SK-N-SH (cell line): ENCODE measurements around the gene ABCB9. TPM values are rescaled to one million over a fixed set of nuclear protein-coding genes. Genes with fewer than 3 reads are reported as not detected.
A peak's percentile ranks its signal among the peaks of the same experiment; 100 is the strongest.

Source experiments
- CTCF ChIA-PET: fragments of 300-600, 350-600 bp; formaldehyde crosslinking; extraction: SDS; loops from one replicate; lab custom pipeline; 2021; lab: Yijun Ruan, JAX
- POLR2A ChIA-PET: fragments of 350-600 bp; sonication (Branson Sonifier 250); formaldehyde crosslinking; extraction: SDS; loops from one replicate; lab custom pipeline; 2020; ENCODE audit warnings: antibody characterized with exemption, inconsistent platforms; lab: Yijun Ruan, JAX
- DNase-seq: peaks from one replicate; pipeline ENCODE4 v3.0.0; 2012
- H2AFZ ChIP-seq: fragments of 200-600 bp; sonication (generic); 2 replicates; pipeline ENCODE4 v1.8.1; 2016; ENCODE audit warnings: antibody characterized with exemption, mild to moderate bottlenecking, low read depth
- H3F3A ChIP-seq: fragments of 200-600 bp; sonication (generic); replicated peaks from 2 replicates; pipeline ENCODE3; 2016; ENCODE audit warnings: antibody characterized with exemption, mild to moderate bottlenecking; ENCODE audit not compliant: insufficient read depth
- H3K27ac ChIP-seq, 2 experiments: fragments of 200-500 bp in 1 of 2; fragments of 200-600 bp in 1 of 2; sonication (Bioruptor generic) in 1 of 2; sonication (generic), shearing (Covaris generic) in 1 of 2; 2 replicates each; pipeline versions ENCODE4 v1.5.1 to v1.6.1; 2014 to 2016; ENCODE audit warnings: low read depth in 2 of 2, inconsistent platforms in 1 of 2, low read length in 1 of 2, mild to moderate bottlenecking in 1 of 2, mixed read lengths in 1 of 2
- H3K27me3 ChIP-seq: fragments of 200-600 bp; sonication (generic), shearing (Covaris generic); 2 replicates; pipeline ENCODE4 v1.6.1; 2016; ENCODE audit warnings: mixed run types; ENCODE audit not compliant: insufficient read depth
- H3K36me3 ChIP-seq, 2 experiments: fragments of 200-500 bp in 1 of 2; fragments of 200-600 bp in 1 of 2; sonication (Bioruptor generic) in 1 of 2; sonication (generic) in 1 of 2; replicated peaks in 1 of 2; 2 replicates each; pipeline versions ENCODE3 to v1.5.1; 2014 to 2016; ENCODE audit warnings: low read length in 1 of 2, mild to moderate bottlenecking in 1 of 2; ENCODE audit not compliant: insufficient read depth in 2 of 2, control insufficient read depth in 1 of 2
- H3K4me1 ChIP-seq, 2 experiments: fragments of 200-500 bp in 1 of 2; fragments of 200-600 bp in 1 of 2; sonication (Bioruptor generic) in 1 of 2; sonication (generic), shearing (Covaris generic) in 1 of 2; 2 replicates each; pipeline versions ENCODE4 v1.5.1 to v1.6.1; 2014 to 2016; ENCODE audit warnings: low read depth in 1 of 2, low read length in 1 of 2, mixed run types in 1 of 2; ENCODE audit not compliant: insufficient read depth in 2 of 2, control insufficient read depth in 1 of 2
- H3K4me2 ChIP-seq: fragments of 200-600 bp; sonication (generic), shearing (Covaris generic); 2 replicates; pipeline ENCODE4 v1.6.1; 2017; ENCODE audit warnings: mixed run types
- H3K4me3 ChIP-seq, 2 experiments: fragments of 200-500 bp in 1 of 2; fragments of 200-600 bp in 1 of 2; sonication (Bioruptor generic) in 1 of 2; sonication (generic), shearing (Covaris generic) in 1 of 2; 2 replicates each; pipeline versions ENCODE4 v1.5.1 to v1.8.1; 2014 to 2016; ENCODE audit warnings: low read depth in 2 of 2, inconsistent platforms in 1 of 2, low read length in 1 of 2, mild to moderate bottlenecking in 1 of 2, mixed read lengths in 1 of 2, moderate library complexity in 1 of 2
- H3K79me2 ChIP-seq: fragments of 200-600 bp; sonication (generic); 2 replicates; pipeline ENCODE4 v1.8.1; 2017; ENCODE audit warnings: mild to moderate bottlenecking; ENCODE audit not compliant: insufficient read depth
- H3K9ac ChIP-seq: fragments of 200-600 bp; sonication (generic); 2 replicates; pipeline ENCODE4 v1.6.1; 2017; ENCODE audit warnings: mixed run types
- H3K9me2 ChIP-seq: fragments of 200-600 bp; sonication (generic); 2 replicates; pipeline ENCODE4 v1.6.1; 2017; ENCODE audit warnings: mixed run types
- H3K9me3 ChIP-seq: fragments of 200-600 bp; sonication (generic); 2 replicates; pipeline ENCODE4 v1.6.1; 2017; ENCODE audit warnings: mixed run types, mild to moderate bottlenecking, moderate library complexity
- H4K20me1 ChIP-seq: fragments of 200-600 bp; sonication (generic); 2 replicates; pipeline ENCODE4 v1.6.1; 2017; ENCODE audit warnings: mild to moderate bottlenecking, mixed run types; ENCODE audit not compliant: insufficient read depth
- CHD2 ChIP-seq: fragments of 150-350 bp; IDR thresholded peaks from 2 replicates; pipeline ENCODE4 v1.6.1; 2018; ENCODE audit warnings: low read length; ENCODE audit not compliant: partially characterized antibody
- FOXJ3 ChIP-seq: sonication (generic); formaldehyde crosslinking; IDR thresholded peaks from 2 replicates; pipeline ENCODE4 v1.5.1; 2020; ENCODE audit warnings: mild to moderate bottlenecking, missing genetic modification reagents
- FOXM1 ChIP-seq: IDR thresholded peaks from 2 replicates; pipeline ENCODE4 v1.4.0; 2012; ENCODE audit warnings: low read depth, mild to moderate bottlenecking
- JUND ChIP-seq: IDR thresholded peaks from 2 replicates; pipeline ENCODE4 v1.4.0; 2012
- MEF2A ChIP-seq: IDR thresholded peaks from 2 replicates; pipeline ENCODE4 v1.4.0; 2012; ENCODE audit warnings: low read depth, borderline replicate concordance
- NFIC ChIP-seq: IDR thresholded peaks from 2 replicates; pipeline ENCODE4 v1.4.0; 2012; ENCODE audit warnings: borderline replicate concordance
- NRF1 ChIP-seq: IDR thresholded peaks from 2 replicates; pipeline ENCODE4 v1.6.1; 2012; ENCODE audit warnings: low read depth, mild to moderate bottlenecking, low read length
- POLR2AphosphoS5 ChIP-seq: IDR thresholded peaks from 2 replicates; pipeline ENCODE4 v1.6.1; 2012; ENCODE audit warnings: low read depth, low read length
- RAD21 ChIP-seq: IDR thresholded peaks from 2 replicates; pipeline ENCODE4 v1.6.1; 2012; ENCODE audit warnings: mild to moderate bottlenecking, low read length
- SIN3A ChIP-seq: IDR thresholded peaks from 2 replicates; pipeline ENCODE4 v1.6.1; 2012; ENCODE audit warnings: low read depth, mild to moderate bottlenecking, low read length, moderate library complexity, borderline replicate concordance
- TAF1 ChIP-seq: IDR thresholded peaks from 2 replicates; pipeline ENCODE4 v1.6.1; 2012; ENCODE audit warnings: low read depth, mild to moderate bottlenecking, low read length, moderate library complexity, borderline replicate concordance
- TCF12 ChIP-seq: IDR thresholded peaks from 2 replicates; pipeline ENCODE4 v1.4.0; 2012
- YY1 ChIP-seq: IDR thresholded peaks from 2 replicates; pipeline ENCODE4 v1.4.0; 2012; ENCODE audit warnings: low read depth, mild to moderate bottlenecking
- WGBS: methylation state at CpG from one replicate; pipeline ENCODE4 v1.1.6; 2017; ENCODE audit warnings: low lambda C conversion rate; 5-methylcytosine and 5-hydroxymethylcytosine counted together
- polyA plus RNA-seq, 3 experiments: library from polyadenylated mRNA; depleted of rRNA; stranded (reverse); fragments of >200 nt; gene quantifications; 2 replicates each; pipeline ENCODE4 v1.2.3, GENCODE V29; 2012
- TF ChIP-seq, protein P1 (sequence below): fragments of 200-600 bp; sonication (generic); IDR thresholded peaks from 2 replicates; pipeline ENCODE4 v1.6.1; 2017; ENCODE audit warnings: antibody characterized with exemption, mild to moderate bottlenecking, moderate library complexity
- TF ChIP-seq, protein P2 (sequence below): fragments of 150-350 bp; IDR thresholded peaks from 2 replicates; pipeline ENCODE4 v1.6.1; 2017; ENCODE audit warnings: antibody characterized with exemption, low read length, low read depth, borderline replicate concordance
- TF ChIP-seq, protein P3 (sequence below): IDR thresholded peaks from 2 replicates; pipeline ENCODE4 v1.4.0; 2012; ENCODE audit warnings: low read depth
- TF ChIP-seq, protein P4 (sequence below): IDR thresholded peaks from 2 replicates; pipeline ENCODE4; 2012
- TF ChIP-seq, protein P5 (sequence below): IDR thresholded peaks from 2 replicates; pipeline ENCODE4 v1.4.0; 2012; ENCODE audit warnings: low read depth, borderline replicate concordance
- TF ChIP-seq, protein P6 (sequence below): IDR thresholded peaks from 2 replicates; pipeline ENCODE4 v1.6.1; 2012; ENCODE audit warnings: mild to moderate bottlenecking, low read depth, low read length, moderate library complexity

Gene ABCB9
- polyA plus RNA-seq, 1 of the 3 experiments (the other 2 are of a cell fraction): 6.2 TPM

DNA sequence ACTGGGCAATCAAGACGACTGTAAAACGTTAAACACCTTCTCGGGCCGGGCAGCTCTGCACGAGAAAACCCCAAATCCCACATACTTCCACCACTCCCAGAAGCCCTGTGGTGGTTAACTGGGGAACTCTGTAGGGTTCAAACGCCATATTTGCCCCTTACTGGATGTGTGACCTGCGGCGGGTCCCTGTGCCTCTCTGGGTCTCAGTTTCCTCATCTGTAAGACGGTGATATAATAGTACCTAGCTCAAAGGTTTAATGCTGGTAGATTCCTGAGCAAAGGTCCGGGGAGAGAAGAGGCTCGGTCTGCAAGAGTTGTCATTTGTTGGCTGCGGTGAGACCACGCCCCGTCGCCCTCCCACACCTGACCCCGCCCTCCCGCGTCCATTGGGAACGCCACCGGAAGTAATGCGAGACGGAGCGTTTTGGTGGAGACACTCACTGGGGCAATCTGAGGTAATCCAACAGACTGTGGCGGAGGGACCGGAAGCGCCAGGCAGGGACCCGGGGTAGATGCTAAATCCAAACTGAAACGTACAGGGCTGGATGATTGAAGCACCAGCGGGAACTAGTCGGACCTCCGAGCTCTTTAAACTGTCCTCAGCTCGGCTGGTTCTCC is 8.1 kb upstream of the ABCB9 start (continued):
- TF ChIP-seq, protein P1, sequence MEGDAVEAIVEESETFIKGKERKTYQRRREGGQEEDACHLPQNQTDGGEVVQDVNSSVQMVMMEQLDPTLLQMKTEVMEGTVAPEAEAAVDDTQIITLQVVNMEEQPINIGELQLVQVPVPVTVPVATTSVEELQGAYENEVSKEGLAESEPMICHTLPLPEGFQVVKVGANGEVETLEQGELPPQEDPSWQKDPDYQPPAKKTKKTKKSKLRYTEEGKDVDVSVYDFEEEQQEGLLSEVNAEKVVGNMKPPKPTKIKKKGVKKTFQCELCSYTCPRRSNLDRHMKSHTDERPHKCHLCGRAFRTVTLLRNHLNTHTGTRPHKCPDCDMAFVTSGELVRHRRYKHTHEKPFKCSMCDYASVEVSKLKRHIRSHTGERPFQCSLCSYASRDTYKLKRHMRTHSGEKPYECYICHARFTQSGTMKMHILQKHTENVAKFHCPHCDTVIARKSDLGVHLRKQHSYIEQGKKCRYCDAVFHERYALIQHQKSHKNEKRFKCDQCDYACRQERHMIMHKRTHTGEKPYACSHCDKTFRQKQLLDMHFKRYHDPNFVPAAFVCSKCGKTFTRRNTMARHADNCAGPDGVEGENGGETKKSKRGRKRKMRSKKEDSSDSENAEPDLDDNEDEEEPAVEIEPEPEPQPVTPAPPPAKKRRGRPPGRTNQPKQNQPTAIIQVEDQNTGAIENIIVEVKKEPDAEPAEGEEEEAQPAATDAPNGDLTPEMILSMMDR: no peak
- TF ChIP-seq TCF12 (peak; percentile 10; the same call in 1 of the 2 replicates), SIN3A (peak; percentile 59; the same call in 1 of the 2 replicates)
- TF ChIP-seq, protein P2, sequence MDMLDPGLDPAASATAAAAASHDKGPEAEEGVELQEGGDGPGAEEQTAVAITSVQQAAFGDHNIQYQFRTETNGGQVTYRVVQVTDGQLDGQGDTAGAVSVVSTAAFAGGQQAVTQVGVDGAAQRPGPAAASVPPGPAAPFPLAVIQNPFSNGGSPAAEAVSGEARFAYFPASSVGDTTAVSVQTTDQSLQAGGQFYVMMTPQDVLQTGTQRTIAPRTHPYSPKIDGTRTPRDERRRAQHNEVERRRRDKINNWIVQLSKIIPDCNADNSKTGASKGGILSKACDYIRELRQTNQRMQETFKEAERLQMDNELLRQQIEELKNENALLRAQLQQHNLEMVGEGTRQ: no peak

DNA sequence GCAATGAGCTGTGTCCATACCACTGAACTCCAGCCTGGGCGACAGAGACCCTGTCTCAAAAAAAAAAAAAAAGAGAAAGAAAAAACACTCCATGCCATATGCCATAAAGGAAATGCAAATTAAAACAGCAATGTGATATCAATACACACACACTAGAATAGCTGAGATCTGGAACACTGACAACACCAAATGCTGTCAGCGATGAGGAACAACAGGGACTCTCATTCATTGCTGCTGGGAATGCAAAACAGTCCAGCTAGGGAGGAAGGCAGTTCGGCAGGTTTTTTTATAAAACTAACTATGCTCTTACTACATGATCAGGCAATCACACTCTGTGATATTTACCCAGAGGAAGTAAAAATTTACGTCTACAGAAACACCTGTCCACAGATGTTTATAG is 3.4 kb upstream of the ABCB9 start:
- no peaks in the 10 kb centered on the region for H4K20me1 ChIP-seq
- ChIA-PET POLR2A (interaction anchor here (0.9 to 1.5 kb wide), 4 partner anchors 8 to 264 kb away, joined by 3 to 6 read pairs (median 4); partner anchors contain the start of genes MPHOSPH9 and MTRFR), CTCF (interaction anchor here (0.9 to 3.1 kb wide), 5 partner anchors 9 to 176 kb away, joined by 3 to 11 read pairs (median 5); no protein-coding TSS in a partner anchor)
- H2AFZ ChIP-seq: no peak overlapping the region
- no peak overlapping the region for H3K27ac ChIP-seq
- WGBS: 36% methylated on average over 4 of the region's 4 CpGs
- peaks cover 0 to 15% of the 10 kb centered on the region in 2 experiments; a peak in 2 of 4 replicates for H3K4me1 ChIP-seq
- peaks cover 11% of the 10 kb centered on the region for H3K79me2 ChIP-seq
- no peaks in the 10 kb centered on the region for H3K36me3 ChIP-seq
- no peaks in the 10 kb centered on the region for H3K9me2 ChIP-seq
- peaks cover 8% of the 10 kb centered on the region for H3F3A ChIP-seq
- H3K9me3 ChIP-seq: no peaks in the 10 kb centered on the region
- H3K4me3 ChIP-seq: no peak overlapping the region
- H3K9ac ChIP-seq: no peak overlapping the region
- DNase-seq: peak; percentile 63
- H3K27me3 ChIP-seq: no peaks in the 10 kb centered on the region
- no peak overlapping the region for H3K4me2 ChIP-seq
- TF ChIP-seq YY1 (no peak), JUND (no peak), NRF1 (no peak), FOXJ3 (CRISPR knock-in tag) (0 out of 2 replicates have a peak, but pooled peaks have one; percentile 58), TCF12 (peak; percentile 25; the same call in 1 of the 2 replicates), CHD2 (peak; percentile 54), RAD21 (no peak), POLR2AphosphoS5 (no peak), TAF1 (no peak), MEF2A (no peak), NFIC (no peak), FOXM1 (no peak)
- TF ChIP-seq, protein P3, sequence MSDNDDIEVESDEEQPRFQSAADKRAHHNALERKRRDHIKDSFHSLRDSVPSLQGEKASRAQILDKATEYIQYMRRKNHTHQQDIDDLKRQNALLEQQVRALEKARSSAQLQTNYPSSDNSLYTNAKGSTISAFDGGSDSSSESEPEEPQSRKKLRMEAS: no peak
- TF ChIP-seq, protein P4, sequence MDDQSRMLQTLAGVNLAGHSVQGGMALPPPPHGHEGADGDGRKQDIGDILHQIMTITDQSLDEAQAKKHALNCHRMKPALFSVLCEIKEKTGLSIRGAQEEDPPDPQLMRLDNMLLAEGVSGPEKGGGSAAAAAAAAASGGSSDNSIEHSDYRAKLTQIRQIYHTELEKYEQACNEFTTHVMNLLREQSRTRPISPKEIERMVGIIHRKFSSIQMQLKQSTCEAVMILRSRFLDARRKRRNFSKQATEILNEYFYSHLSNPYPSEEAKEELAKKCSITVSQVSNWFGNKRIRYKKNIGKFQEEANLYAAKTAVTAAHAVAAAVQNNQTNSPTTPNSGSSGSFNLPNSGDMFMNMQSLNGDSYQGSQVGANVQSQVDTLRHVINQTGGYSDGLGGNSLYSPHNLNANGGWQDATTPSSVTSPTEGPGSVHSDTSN: no peak
- TF ChIP-seq, protein P2: no peak
- TF ChIP-seq, protein P5, sequence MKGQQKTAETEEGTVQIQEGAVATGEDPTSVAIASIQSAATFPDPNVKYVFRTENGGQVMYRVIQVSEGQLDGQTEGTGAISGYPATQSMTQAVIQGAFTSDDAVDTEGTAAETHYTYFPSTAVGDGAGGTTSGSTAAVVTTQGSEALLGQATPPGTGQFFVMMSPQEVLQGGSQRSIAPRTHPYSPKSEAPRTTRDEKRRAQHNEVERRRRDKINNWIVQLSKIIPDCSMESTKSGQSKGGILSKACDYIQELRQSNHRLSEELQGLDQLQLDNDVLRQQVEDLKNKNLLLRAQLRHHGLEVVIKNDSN: no peak
- TF ChIP-seq, protein P6, sequence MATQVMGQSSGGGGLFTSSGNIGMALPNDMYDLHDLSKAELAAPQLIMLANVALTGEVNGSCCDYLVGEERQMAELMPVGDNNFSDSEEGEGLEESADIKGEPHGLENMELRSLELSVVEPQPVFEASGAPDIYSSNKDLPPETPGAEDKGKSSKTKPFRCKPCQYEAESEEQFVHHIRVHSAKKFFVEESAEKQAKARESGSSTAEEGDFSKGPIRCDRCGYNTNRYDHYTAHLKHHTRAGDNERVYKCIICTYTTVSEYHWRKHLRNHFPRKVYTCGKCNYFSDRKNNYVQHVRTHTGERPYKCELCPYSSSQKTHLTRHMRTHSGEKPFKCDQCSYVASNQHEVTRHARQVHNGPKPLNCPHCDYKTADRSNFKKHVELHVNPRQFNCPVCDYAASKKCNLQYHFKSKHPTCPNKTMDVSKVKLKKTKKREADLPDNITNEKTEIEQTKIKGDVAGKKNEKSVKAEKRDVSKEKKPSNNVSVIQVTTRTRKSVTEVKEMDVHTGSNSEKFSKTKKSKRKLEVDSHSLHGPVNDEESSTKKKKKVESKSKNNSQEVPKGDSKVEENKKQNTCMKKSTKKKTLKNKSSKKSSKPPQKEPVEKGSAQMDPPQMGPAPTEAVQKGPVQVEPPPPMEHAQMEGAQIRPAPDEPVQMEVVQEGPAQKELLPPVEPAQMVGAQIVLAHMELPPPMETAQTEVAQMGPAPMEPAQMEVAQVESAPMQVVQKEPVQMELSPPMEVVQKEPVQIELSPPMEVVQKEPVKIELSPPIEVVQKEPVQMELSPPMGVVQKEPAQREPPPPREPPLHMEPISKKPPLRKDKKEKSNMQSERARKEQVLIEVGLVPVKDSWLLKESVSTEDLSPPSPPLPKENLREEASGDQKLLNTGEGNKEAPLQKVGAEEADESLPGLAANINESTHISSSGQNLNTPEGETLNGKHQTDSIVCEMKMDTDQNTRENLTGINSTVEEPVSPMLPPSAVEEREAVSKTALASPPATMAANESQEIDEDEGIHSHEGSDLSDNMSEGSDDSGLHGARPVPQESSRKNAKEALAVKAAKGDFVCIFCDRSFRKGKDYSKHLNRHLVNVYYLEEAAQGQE: no peak
